Activated T-helper 1 cell treated with anti-CD3 and anti-CD28 coated beads, Interleukin-2, amount 50 U/mL, for 16 hours (primary cell): Measurements from ENCODE around the gene EYA2.

Experiments used
- DNase-seq, 2 donors: peaks; one replicate each; pipeline ENCODE4 v3.0.0-alpha.2; 2020; ENCODE audit warnings: low read depth in 1 of 2, low spot score in 1 of 2

The EYA2 gene

DNA sequence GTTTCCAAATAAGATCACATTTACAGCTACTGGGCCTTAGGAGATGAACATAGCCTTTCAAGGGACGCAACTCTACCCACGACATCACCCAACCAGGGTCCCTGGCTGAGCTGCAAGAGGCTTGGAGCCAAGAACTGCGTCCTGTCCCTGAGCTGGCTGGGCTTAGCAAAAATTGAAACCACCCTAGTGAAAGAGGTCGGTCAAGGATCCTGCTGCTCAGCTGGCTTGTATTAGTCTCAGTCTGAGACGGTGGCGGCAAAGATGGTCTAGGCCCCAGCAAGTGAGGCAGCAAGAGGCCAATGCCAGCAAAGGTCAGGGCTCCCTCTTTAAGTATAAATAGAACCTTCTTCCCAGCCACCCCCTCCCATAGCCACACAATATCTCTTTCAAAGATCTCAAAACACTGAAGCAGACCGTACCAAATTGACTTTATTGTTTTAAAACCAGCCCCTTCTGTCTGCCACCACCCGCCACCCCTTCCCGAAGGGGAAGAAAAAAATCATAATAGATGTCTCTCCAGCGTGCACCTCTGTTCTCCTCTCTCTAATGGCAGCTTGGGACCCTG lies 140.5 kb downstream of the EYA2 start:
- DNase-seq, result no peak

DNA sequence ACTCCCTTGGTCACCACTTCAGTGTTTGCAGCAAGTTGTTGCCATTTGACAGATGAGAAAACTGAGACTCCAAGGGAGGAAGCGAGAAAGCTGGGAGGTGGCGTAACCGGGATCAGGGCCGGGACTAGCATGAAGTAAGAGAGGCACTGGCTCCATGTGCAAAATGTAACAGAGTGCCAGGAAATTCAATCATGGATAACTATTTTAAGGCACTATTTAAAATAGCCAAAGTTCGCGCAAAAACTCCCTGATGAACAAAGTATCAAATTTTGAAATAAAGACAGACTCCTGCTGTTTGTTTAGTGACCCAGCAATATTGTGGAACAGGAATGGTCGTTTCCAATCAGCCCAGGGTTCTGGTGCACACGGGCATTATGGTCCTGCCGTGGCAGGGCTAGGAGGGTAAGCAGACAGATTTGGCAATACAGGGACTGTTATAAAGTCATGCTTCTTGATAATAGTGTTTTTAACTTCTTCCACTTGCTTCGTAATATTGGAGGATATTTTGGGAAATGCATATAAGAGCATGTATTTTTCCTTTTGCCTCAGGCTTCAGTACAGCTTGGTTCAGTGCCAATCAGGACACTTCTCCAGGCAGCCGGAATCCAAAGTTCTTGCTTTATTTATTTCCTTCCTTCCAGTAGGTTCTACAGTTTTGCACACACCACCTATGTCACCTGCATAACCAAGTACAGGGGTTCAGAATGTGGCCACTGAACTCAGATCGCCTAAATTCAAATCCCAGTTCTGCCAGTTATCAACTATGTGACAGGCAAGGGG lies 141.6 kb downstream of the EYA2 start:
- no peak for DNase-seq

DNA sequence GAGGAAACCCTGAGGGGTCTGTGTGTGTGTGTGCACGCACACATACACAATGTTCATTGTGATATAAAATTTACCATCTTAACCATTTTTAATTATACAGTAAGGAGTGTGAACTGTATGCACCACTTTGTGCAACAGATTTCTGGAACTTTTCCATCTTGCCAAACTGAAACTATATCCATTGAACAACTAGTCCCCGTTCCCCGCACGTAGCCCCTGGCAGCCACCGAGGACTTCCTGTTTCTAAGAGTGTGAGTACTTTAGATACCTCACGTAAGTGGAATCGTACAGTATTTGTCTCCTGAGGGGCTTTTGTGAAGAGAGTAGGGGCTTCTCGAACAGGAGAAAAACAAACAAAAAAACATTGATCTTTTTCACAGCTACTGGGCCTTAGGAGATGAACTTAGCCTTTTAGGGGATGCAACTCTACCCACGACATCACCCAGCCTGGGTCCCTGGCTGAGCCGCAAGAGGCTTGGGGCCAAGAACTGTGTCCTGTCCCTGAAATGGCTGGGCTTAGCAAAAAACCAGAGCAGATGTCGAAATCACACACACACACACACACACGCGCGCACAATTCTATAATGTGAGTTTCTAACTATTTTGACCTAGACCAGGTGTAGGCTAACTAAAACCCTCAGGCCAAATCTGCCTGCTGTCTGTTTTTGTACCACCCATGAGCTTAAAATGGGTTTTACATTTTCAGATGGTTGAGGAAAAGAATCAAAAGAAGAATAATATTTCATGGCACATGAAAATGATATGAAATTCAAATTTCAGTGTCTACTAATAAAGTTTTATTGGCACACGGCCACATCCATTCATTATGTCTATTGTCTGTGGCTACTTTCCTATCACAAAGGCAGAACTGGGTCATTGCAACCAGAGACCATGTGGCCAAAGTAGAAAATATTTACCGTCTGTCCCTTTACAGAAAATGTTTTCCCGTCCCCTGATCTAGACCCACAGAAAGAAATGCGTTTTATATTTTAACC lies 144.2 kb downstream of the EYA2 start:
- no peak for DNase-seq

DNA sequence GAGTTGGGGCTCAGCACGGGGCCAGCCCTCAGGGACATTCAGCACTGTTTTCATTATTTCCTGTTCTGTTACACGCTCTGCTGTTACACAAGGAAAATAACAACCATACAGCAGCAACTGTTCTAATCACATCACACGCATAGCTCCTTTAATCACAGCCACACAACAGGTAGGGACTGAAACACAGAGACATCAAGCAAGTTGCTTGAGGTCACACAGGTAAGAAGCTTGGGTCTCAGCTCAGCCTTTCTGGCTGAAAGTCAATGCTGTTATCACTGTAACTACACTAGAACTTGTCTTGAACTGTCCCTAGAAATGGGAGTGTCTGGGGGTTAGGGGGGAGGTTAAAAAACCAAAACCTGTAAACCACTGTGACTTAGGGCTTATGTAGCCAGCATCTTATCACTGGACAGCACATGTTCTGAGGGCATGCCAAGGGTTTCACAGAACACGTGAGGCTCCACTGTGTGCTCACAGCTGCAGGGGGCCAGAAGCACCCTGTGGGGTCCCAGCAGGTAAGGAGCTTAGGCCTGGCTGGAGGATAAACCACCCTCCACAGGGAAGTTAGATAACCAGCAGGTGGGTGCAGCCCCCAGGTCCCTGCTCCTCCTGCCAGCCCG lies 146.0 kb downstream of the EYA2 start:
- no peak for DNase-seq

DNA sequence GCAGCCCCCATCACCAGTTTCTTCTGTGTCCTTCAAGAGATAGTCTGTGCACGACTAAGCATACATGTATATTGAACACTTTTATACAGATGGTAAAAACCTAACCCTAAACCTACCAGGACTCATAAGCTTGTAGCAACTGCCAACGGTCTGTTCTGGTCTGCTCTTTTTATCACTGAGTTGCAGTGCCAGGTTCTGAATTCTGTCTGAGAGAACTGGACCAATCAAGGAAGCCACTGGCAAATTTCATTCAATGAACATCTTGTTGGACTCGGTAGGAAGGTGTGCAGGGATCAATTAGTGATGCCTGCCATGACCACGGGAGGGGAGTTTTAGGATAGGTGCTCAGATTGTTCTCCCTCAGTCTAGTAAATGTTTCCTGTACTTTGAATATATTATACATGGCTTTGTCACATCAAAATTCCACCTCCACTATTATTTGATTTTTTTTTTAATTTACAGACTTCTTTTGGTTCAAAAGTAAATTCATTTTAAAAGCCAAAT lies 146.8 kb downstream of the EYA2 start:
- DNase-seq, result no peak

DNA sequence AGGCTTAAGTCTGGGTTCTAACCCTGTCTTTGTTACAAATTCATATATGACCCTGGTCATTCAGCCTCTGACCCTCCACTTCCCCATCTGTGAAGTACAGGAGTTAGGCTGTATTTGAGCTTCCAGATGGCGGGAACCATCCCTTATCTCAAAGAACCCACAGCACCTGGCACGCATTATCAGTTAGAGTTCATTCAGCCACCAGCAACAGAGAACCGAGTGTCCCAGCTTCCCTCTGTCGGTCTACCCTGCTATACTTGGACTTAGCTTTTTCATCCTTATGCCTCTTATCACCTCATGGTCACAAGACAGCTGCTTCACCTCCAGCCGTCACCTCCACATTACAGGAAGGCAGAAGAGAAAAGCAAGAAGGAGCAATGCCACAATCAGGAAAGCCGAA lies 147.8 kb downstream of the EYA2 start:
- DNase-seq, result no peak

DNA sequence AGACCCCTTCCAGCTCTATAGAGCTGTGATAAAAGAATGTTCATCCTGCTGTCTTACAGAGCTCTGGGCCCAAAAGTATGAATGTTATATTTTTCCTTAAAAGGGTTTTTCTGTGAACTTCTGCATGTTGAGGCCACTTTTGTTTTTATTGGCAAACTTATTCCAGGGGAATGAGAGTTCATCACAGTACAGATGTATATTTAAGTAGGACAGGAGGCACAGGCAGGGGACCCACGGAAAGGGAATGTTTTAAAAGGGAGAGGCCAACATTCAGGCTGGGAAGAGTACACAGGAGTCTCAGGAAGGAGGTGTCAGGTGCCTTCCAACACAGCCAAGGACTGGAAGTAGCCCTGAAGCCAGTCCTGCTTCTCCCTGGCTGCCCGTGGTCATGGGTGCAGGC lies 148.4 kb downstream of the EYA2 start:
- DNase-seq, result no peak

DNA sequence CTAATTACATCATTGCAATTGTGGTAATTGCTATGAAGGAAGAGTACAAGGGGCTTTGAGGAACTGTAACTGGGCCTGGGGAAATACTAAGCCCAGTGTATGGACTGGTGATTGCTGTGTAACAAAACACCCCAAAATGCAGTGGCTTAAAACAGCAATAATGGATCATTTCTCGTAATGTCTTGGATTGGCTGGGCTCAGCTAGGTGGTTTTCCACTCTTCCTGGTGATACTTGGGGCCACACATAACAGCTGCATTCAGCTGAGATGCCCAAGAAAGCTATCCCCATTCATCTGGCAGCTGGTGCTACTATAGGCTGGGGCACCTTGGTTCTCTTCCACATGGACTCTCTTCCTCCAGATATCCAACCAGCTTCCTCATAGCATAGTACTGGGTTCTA lies 150.3 kb downstream of the EYA2 start:
- no peak for DNase-seq

DNA sequence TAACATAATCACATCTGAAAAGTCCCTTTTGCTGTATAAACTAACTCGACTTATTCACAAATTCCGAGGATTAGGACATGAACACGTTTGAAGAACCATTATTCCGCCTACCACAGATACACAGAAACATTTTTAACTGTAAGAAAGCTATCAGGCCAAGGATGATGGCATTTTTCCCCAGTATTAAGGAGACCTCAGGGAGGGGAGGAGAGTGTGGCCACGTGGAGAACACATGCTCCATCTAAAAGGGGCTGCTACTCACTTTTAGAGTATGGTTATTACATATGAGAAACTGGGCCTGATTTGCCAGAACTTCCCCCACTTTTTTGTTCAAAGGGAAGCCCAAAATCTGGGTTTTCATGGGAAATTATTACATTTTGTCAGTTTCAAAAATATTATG lies 153.4 kb downstream of the EYA2 start:
- DNase-seq, result no peak

DNA sequence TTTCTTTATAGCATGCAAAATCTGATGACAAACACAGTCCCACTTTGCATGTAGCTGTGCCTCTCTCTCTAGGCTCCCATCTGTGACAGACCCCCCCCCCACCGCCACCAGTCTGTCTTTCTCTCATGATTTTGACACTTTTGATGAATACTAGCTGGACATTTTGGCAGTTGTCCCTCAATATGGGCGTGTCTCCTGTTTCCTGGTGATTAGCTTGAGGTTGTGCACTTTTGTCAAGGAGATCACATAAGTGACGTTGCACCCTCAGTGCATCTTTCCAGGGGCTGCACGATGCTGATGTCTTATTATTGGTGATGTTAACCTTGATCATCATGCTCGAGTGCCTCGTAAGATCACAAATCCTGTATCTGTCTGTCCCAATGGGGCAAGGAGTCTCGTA lies 155.1 kb downstream of the EYA2 start:
- no peak for DNase-seq

DNA sequence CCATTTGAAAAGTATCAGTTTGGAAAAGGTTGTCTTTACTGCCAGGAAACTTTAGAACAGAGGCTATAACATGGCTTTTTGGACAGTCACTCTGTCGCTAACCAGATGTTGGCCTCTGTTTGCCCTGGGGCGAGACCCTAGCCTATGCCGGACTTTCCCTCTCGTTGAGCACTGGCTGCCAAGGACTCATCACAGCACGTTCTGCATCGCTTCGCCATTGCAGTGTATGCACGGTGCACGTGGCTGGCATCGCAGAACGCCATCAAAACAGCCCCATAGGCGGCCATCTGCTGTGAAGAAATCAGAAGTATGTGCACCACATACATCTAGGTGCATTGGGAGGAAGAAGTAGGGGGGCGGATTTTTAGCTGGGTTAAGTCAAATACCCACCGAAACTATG lies 156.4 kb downstream of the EYA2 start:
- no peak for DNase-seq

DNA sequence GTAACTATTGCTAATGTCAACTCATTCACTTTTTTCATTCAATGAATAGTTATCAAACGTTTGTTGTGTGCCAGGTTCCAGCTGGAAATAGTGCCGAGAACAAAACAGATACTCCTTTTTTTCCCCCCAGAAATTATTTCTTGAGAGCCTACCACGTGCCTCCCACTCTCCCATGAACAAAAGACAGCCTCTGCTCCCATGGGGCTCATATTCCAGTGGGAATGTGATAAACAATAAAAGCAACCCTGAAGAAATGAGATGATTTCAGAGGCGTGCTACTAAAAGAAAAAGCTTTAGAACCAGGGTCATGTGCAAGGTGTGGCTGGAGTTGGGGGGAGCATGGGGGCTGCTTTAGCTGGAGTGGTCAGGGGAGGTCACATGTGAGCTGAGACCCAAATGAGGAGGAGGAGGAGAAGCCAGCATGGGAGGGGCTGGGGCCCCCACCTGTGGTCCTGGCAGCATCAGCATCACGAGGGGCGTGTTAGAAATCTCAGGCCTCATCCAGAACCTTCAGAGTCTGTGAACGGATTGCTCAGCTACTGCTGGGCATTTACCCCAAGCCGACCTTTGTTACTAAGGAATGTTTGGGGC lies 157.4 kb downstream of the EYA2 start:
- no peak for DNase-seq

DNA sequence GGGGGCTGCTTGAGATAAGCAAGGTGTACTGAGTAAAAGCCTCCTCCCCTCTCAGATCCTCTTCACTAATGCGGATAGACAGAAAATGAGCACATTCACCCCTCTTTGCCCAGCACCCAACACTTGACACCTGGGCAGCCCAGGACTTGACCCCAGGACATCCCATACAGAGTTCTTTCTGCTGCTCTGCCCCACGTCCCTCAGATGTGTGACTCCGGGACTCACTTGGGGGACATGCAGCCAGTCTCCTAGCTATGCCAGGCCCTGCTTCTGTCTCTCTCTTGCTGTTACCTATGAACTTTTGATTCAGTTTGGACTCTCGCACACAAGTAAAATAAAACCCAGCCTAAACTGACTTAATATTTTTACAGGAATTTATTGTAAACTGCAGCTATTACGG lies 159.9 kb downstream of the EYA2 start:
- no peak for DNase-seq

DNA sequence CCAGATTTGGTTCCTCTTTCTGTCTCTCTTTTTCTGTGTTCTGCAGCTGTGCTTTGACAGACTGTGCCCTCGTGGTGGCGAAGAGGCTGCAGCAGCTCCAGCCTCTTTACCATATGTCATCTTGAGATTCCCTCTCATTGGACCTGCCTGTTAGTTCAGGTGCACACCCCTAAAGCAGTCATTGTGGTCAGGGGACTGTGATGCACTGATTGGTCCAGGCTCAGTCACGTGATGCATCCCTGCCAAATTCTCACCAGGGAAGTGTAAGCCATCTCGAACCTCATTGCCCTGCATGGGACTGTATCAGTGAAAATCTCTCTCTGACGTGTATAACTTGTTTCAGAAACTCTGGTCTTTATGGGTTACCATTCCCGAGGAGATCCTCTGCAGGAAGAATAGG lies 160.3 kb downstream of the EYA2 start:
- no peak for DNase-seq

DNA sequence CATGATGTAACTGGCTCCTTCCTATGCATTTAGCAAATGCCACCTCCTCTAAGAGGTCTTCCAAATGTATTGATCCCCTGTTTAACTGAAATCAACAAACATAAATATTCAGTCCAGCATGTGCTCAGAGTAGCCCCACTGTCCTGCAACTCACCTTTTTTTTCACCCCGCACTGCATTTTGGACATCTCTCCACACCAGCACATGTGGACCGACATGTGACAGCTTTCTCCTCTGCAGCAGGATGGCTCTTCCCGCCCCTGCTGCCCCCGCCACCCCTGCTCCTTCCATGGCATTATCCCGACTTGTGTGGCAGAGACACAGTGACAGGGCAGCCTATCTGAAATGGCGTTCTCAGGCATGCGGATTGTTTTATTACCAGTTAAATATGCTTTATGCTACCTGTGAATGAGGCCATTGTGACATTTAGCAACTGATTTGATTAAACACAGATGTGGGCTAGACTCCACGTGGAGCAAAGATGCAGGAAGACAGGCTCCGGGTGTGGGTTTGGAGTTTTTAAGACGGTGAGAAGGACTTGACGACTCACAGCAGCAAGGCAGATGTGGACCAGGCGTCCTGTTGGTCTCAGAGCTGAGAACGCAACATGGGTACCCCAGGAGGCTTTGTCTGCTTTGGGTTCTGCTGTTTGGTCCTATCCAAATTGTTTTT lies 161.2 kb downstream of the EYA2 start:
- no peak for DNase-seq

DNA sequence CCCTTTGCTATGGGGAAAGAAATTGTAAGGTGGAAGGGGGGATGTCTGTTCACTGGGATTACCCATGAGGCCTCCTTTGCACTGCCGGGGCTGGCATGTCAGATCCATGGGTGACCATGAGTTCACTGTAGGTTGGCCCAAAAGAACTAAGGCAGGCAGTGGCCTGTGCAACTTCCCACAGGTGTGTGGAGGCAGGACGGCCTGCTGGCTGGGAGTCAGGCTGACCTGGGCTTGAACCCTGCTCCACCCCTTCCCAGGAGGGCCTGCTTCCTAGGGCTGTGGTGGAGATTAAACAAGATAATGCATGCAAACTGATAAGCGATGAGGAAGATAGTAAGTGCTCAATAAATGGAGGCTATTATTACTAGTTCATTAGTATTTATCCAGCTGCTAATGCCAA lies 163.0 kb downstream of the EYA2 start:
- DNase-seq, result no peak

DNA sequence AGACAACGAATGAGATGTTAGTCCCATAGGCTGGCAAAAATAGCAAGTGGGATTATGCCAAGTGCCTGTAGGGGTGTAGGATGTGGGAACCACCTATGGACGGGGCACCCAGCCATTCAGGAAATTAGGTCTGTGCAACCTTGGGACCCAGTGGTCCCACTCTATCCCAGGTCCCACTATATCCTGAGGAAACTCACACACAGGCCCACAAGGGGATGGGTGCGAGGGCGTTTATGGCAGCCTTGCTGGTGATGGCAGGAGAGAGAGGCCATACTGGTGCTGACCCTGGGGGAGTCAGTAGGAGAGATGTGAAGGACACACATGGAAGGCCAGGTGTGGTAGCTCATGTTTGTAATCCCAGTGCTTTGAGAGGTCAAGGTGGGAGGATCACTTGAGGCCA lies 163.6 kb downstream of the EYA2 start:
- no peak for DNase-seq

DNA sequence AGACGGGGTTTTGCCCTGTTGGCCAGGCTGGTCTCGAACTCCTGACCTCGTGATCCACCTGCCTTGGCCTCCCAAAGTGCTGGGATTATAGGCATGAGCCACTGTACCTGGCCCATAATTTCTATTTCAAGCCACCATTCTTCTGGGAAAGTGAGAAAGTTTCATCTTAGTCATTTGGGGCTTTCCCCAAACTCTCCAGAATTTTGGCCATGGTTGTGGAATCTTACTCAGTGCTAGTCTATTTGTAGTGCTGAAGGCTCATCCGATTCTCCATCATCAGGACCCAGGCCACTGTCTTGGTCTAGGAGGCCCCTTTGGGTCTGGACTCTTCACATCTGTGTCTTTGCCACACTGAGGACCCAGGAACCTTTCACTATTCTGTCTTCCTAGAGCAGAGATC lies 164.9 kb downstream of the EYA2 start:
- no peak for DNase-seq

DNA sequence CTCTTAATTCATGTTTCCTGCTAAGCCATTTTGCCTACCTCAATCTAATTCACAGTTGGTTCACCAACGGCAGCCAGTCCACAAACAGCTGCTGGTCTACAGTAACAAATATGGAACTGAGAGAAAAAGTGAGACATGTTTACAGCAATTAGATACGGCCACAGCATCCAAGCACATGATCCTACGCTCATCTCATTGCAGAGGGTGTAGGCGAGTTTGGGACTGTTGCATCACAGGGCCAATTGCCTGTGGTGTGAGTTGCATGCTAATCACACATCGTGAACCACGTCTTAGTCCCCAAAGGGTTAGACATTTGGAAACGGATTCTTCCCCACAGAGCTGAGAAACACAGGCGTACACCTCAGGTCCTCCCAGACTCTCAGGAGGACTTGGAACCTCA lies 166.9 kb downstream of the EYA2 start:
- DNase-seq, result no peak

DNA sequence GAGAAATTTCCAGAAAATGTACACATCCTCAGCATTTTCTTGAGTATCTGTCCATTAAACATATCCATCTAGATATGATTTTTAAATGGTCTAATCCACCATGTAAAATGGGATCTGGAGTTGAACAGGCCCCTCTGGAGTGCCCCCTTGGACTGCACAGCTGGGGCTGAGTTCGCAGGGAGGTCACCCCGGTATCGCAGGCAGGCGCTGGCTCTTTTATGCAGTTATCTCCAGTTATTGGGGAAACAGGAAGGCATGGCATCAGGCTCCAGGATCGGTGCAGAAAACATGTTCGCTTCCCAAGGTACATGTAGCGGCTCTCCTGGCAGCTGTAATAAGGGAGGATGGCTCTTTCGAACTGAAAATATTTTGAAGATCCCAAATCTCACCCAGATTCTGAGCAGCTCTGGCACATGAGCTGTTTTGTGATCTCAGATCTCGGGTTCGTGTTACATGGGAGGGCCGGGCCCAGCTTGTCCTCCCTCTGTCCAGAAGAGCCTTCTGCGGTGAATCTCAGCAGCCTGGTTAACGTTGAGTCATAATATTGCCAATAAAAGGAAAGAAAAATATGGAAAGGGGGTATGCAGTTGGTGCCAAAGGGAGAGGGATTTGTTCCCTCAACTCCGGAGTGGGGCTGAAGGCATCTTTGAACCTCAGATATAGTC lies 167.7 kb downstream of the EYA2 start:
- no peak for DNase-seq
